SKM-1 (cell line): ENCODE results near the gene NAIF1.
"Not testable (repeated sequence)": the region's sequence is repeated elsewhere in the genome, so short reads cannot be mapped to it uniquely, and the experiment has no call there.

Experiments
- DNase-seq: peaks from one replicate; lab custom pipeline; 2025; ENCODE audit not compliant: unreplicated experiment; lab: John Stamatoyannopoulos, UW

NAIF1 gene

GRCh38 chr9:128034821-128035652 lies 32.1 kb downstream of the NAIF1 start:
- peak; percentile 34 for DNase-seq

- no peak for DNase-seq
Measured at GRCh38 chr9:128033609-128034008, 33.5 kb downstream of the NAIF1 start.

DNA sequence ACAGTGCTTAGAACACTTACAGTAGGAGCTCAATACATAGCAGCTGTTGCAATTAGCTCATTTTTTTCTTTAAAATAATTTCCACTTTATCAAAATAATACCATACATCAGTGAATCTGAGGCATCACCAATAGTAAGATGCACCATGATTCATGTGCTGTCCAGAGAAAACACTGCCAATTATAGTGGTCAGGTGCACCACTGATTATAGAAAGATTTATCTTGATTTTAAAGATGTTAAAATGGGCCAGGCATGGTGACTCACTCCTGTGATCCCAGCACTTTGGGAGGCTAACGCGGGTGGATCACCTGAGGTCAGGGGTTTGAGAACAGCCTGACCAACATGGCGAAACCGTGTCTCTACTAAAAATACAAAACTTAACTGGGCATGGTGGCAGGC lies 39.4 kb downstream of the NAIF1 start:
- no peak for DNase-seq

DNA sequence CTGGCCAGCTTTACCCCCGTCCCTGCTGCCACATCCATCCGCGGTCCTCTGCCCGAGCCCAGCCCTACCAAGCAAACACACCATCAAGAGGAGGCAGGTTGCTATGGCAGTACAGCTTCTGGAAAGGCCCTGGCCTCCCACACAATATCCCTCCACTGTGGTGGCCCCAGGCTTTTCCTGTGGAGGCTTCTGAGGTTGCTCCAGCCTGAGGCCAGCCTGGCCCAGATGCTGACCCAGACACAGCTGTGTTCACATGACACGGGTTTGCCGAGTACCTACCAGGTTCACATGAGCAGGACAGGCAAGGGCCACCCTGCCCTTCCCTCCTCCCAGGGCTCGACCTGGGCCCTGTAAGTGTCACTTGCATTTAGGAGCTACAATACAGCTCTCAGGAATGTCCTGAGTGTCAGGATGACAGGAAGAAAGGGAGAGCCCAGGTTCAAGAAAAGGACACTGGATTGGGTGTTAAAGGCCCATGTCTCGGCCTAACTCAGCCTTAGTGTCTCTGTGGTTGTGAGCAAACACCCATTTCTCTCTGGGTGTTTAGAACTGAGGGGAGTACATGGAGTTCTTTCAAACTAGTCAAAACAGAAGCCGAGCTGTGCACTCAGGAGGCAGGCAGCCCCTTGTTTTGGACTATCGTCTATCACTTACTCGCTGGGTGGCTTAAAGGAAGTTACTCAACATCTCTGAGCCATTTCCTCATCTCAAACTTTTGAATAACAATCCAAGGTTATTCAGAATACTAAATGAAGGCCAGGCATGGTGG lies 40.2 kb downstream of the NAIF1 start:
- peak; percentile 37 for DNase-seq

DNA sequence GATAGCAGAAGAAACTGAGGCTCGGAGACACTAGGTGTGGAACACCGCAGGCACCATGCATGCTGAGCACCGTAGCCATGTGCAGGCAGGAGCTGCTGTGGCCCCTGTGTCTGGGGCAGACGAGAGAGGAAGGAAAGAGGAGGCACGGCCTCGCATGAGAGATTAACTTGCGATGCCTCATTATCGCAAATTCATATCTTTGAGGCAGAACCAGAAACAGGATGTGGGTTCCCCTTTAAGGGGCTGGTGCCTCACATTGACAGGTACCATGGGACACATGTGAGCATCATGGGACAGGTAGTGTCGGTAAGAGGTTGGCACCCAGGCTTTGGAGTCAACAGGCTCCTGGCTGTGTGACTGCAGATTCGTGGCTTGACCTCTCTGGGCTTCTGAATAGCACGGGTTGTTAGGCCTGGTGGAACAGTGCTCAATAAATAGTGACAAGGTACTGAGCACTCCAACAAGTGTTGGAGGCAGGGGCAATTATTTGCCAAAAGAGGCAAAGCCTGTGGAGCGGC lies 40.8 kb downstream of the NAIF1 start:
- DNase-seq = no peak

GRCh38 chr9:128025736-128026135 lies 41.4 kb downstream of the NAIF1 start:
- DNase-seq = no peak

DNA sequence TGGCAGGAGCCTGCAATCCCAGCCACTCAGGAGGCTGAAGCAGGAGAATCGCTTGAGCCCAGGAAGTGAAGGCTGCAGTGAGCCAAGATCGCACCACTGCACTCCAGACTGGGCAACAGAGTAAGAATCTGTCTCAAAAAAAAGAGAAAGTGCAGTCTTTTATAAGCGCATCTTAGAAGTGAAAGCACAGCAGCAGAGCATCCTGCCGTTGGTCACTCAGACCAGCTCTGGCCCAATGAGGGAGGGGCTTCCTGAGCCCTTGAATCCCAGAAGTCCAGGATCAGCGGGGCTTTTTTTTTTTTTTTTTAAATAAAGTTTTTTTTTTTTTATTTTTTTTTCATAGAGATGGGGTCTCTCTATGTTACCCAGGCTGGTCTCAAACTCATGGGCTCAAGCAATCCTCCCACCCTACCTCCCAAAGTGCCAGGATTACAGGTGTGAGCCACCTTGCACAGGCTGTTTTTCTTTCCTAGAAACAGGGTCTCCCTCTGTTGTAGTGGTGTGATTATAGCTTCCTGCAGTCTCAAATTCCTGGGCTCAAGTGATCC lies 42.3 kb downstream of the NAIF1 start:
- DNase-seq = no peak

- not testable (repeated sequence) for DNase-seq
Measured at GRCh38 chr9:128023671-128024070, 43.4 kb downstream of the NAIF1 start.

- no peak for DNase-seq
Measured at GRCh38 chr9:128022886-128023285, 44.2 kb downstream of the NAIF1 start.

- DNase-seq = no peak
Measured at GRCh38 chr9:128021098-128021497, 46.0 kb downstream of the NAIF1 start.

GRCh38 chr9:128020692-128021091 lies 46.4 kb downstream of the NAIF1 start:
- DNase-seq = no peak

DNA sequence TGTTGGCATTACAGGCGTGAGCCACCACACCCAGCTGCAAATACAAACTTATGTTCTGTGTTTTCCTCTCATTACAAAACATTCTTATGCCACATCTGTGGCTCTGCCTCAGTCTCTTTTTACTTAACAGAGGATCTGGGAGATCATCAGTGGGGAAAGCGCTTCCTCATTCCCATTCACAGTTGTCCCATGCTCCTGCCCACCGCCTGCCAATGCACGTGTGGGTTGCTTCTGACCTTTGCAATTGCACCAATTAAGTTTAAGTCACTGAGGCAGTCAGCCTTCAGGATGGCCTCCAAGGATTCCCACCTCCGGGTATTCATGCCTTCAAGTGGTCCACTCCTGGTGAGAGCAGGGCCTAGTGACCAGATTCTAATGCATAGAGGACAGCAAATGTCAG lies 51.4 kb downstream of the NAIF1 start:
- no peak for DNase-seq
